ENCODE results near the gene PTPRN2.

PTPRN2 gene

DNA sequence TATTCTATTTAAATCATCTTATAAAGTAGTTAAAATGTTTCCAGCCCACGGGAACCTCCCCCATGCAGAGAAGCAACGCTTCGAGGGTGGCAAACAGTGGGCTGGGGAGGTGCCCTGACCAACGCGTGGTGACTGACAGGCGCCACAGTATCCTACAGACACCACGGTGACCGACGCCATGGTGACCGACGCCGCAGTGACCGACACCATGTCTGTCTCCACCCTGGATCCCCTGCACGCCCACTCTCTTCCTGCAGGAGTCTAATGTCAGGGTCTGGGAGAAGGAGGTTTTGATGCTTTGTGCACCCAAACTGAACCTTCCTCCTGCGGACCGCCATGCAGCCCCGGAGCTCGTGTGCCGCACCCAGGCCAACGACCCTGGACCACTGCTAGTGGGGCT, 464.4 kb downstream of the PTPRN2 start:
- DNase-seq = no peak

- DNase-seq = no peak
These were observed 466.1 kb downstream of the PTPRN2 start for GRCh38 chr7:158121441-158122045.

DNA sequence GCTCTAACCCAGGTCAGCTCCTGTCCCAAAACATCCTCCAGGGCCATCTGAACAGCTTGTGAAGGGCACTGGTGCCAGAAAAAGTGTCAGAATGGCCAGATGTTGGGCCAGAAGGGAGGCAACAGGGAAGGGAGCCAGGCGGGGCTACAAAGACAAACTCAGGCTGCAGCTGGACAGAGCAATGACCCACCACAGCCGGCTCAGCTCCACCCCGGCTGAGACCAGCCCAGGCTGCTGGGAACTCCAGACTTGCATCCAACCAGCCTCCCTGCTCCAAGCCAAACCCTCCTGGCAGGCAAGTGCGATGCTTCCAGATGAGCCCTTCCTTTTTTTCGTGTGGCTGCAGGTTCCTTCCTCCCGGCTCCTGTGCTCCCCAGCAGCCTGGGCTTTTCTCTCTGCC, 466.9 kb downstream of the PTPRN2 start:
- DNase-seq = no peak

- no peak for DNase-seq
These were observed 467.3 kb downstream of the PTPRN2 start for GRCh38 chr7:158120316-158120715.

DNA sequence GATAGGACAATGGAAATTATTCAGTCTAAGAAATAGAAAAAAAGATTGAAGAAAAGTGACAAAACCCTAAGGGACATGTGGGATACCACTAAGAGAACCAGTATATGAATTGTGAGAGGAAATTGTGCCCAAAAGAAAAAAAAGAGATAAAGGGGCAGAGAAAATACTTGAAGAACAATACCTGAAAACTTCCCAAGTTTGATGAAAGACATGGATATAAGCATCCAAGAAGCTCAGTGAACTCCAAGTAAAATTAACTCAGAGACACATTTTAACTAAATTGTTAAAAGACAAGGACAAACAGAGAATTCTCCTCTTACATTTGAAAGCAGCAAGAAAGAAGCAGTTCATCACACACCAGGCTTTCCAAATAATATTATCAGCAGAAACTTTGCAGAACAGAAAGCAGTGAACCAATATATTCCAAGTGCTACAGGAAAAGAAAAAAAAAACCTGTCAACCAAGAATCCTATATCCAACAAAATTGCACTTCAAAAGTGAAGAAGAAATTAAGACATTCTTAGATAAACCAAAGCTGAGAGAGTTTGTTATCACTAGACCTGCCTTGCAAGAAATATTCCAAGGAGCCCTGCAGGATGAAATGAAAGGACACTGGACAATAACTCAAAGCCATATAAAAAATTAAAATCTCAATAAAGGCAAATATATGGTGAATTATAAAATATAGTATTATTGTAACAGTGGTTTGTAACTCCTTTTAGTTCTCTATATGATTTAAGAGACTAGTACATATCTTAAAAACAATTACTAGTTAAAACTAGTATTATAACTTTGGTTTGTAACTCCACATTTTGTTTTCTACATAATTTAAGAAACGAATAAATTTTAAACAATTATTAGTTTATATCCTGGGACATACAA, 470.0 kb downstream of the PTPRN2 start:
- no peak for DNase-seq

DNA sequence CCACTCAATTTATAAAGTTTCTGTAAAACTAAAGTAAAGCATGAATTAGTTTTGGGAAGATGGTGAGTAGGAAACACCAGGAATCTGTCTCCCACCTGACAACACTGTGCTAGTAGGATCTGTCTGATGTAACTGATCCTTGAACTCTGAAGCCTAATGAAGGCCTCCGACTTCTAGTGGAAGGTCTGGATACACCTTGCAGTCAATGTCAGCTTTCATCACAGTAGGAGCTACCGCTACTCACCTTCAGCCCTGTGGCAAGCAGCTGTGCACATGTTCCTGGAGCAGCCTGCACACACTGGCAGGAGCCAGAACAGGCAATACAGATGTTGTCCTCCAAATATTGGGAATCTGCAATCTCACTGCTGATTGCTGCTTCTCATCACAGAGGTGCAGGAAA, 471.4 kb downstream of the PTPRN2 start:
- DNase-seq = no peak

- DNase-seq = no peak
These were observed 473.4 kb downstream of the PTPRN2 start for GRCh38 chr7:158114056-158114850.

DNA sequence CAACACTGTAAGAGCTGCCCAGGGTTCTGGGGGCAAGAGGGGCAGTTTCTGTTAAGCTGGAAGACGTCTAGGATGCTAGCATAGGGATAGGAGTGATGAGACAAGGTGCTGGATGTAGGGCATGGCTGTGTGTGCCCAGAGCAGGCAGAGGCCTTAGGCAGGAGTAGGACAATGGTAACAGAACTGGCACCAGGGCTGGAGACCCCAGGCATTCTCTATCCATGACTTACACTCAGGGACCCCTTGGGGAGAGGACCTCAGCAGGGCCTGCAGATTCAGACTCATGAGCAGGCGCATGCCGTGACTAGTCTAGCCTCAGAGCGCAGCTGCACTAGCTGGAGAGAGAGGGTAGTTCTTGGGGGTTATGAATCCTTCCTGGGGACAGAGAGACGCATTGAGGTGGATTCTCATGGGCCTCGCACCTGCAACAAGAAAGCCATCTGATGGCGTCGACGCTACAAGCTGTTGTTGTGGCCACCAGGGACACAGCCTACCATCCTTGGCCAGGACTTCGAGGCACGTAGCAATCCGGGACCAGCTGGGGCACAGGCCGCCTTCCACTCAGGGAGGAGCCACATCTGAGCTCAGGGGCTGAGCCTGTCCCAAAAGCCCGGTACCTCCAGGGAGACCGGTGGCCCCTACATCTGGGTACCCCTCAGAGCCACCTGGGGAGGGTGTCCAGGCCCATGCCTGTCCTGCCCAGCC, 474.1 kb downstream of the PTPRN2 start:
- DNase-seq = no peak

- no peak for DNase-seq
These were observed 474.9 kb downstream of the PTPRN2 start for GRCh38 chr7:158112571-158113320.

DNA sequence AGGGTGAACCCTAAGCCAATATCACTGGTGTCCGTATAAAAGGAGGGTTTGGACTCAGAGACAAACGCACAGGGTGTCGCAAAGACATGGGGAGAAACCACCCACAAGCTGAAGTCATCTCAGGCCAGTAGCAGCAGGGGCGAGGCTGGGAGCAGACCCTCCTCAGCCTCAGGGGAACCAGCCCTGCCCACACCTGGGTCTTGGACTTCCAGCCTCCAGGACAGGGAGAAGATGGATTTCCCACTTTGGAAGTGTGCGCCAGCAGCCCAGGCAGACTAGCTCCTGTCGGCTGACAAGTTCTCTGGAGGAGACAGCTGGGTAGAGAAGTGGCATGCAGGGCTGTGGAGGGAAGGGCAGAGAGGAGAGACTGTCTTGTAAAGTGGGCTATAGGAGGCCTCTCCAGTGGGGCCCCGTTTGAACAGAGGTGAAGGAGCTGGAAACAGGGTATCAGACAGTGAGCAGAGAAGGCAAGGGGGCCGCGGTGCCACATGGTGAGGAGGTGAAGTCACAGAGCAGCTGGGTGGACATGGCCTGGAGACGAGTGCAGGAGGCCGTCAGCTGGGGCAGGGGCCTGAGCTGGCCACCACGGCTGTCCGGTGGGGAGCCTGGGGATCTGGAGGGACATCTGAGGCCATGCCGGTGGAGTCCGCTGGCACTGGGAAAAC, 475.6 kb downstream of the PTPRN2 start:
- no peak for DNase-seq

DNA sequence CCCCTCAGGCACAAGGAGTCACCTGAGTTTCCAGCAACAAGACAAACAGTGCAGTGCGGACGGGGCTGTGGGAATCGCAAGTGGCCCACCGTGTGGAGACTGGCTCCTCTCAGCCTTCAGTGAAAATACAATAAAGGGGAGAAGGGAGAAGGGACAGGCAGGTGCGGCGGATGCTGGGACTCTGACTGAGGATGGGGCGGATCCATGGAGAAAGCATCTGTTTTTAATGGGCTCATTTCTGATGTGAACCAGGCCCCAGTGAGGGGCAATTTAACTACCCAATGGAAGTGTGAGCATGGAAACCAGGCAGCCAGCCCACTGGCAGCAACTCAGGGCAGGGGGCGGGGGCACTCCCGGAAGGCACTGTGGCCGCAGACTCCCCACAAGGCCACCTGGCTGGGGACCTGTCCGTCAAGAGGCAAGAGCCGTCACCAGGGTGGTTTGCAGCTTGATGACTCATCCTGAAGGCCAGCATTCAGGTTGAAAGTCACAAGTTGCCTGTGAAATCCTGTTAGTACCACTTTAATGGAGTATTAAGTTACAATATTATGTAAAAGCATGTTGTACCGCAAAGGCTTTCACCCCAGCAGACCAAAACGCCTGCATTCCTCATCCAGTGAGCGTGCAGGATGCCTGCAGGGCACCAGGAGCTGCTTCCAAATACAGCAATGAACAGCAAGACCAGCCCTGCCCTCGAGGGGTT, 476.4 kb downstream of the PTPRN2 start:
- no peak for DNase-seq

GRCh38 chr7:158110661-158111048, 477.0 kb downstream of the PTPRN2 start:
- no peak for DNase-seq

DNA sequence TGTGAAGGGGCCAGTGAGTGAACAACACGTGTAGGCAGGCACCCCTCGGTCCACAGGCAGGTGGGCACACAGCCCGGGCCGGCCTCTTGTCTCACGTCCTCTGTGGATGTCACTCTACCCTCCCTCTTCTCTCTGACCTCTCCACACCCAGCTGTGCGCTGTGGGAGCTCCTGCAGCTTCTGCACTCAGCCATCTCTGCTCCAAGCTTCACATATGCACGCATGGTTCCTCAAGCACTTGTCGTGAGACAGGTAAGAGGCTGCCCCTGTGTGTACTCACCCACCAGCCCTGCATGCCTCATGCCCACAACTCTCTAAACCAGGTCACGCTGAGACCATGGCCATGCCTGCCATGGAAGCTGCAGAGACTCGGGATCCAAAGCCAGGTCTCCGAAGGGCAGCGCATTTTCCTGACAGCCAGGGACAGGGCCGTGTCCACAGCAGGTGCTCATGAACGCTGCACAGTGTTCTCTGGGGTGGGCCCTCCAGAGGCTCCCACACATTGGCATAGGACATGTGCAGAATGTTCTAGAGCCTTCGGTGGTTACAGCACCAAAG, 477.5 kb downstream of the PTPRN2 start:
- DNase-seq = no peak

DNA sequence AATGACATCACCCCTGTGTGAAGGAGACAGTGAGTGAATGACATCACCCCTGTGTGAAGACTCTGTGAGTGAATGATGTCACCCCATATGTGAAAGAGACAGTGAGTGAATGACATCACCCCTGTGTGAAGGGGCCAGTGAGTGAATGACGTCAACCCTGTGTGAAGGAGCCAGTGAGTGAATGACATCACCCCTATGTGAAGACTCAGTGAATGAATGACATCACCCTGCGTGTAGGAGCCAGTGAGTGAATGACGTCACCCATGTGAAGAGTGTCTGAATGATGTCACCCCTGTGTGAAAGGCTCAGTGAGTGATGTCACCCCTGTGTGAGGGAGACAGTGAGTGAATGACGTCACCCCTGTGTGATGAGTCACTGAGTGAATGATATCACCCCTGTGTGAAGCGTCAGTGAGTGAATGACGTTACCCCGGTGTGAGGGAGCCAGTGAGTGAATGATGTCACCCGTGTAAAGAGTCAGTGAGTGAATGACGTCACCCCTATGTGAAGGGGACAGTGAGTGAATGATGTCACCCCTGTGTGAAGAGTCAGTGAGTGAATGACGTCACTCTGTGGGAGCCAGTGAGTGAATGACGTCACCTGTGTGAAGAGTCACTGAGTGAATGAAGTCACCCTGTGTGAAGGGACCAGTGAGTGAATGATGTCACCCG, 478.1 kb downstream of the PTPRN2 start:
- DNase-seq = no peak

GRCh38 chr7:158108646-158109293, 478.9 kb downstream of the PTPRN2 start:
- DNase-seq = no peak

GRCh38 chr7:158107806-158108205, 479.8 kb downstream of the PTPRN2 start:
- no peak for DNase-seq

DNA sequence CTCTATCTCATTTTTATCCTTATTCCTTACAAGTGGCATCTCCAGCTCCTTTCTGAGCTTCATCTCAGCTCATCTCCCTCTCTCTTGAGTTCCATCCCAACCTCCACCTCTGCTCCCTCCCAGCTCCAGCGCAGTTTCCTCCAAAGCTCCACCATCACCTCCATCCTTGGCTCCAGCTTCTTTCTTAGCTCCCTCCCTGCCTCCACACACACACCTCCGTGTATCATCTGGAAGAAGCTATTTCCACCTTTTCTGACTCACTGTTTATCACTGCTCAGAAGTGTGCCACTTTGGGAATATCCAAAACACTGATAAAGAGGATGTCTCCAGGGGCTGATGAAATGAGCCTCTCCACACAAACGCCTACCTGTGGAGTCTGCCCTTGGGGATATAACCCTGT, 481.4 kb downstream of the PTPRN2 start:
- DNase-seq = no peak

DNA sequence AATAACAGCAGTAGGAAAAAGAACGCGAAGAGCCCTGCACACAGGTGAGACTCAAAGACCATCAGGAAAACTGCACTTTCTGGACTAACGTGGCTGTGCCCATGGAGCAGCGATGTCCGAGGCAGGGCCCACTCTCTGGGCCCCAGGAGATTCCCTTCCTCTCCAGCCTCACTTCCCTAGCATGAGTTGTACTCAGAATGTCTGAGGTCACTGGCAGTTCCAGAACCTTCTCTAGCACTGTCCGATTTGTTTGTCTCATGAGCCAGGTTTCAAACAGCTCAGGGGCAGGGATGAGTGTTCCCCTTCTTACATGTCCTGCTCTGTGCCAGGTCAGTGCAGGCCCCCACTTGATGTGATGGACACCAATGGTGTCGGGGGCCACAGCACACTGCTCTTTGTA, 484.2 kb downstream of the PTPRN2 start:
- no peak for DNase-seq

- DNase-seq = no peak
These were observed 484.7 kb downstream of the PTPRN2 start for GRCh38 chr7:158102897-158103296.

Data from fibroblast of upper back skin (primary cell).